ENCODE results near the gene C3orf70.

The C3orf70 gene

GRCh38 chr3:185052631-185053030 lies 100.2 kb downstream of the C3orf70 start:
- no peak for DNase-seq (ENCODE audit: low read depth in 4 of 4, low spot score in 1 of 4)

DNA sequence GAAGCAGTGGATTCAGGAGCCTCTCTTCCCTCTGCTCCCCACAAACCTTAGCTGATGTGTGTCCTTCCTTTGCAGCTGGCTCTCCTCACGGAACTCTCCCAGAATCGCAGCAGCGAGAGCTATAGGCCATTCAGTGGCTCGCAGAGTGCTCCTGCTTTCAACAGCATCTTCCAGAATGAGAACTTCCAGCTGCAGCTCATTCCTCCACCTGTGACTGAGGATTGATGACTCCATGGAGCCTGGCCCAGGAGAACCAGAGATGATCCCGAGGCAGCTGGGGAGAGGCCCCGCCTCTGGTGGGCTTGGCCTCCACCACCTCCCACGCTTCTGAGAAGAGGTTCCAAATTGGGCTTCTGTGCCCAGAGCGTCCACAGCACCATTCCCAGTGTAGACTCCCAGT lies 101.1 kb downstream of the C3orf70 start:
- no peak for DNase-seq (ENCODE audit: low read depth in 4 of 4, low spot score in 1 of 4)

GRCh38 chr3:185049710-185050109 lies 103.2 kb downstream of the C3orf70 start:
- no peak for DNase-seq (ENCODE audit: low read depth in 4 of 4, low spot score in 1 of 4)

DNA sequence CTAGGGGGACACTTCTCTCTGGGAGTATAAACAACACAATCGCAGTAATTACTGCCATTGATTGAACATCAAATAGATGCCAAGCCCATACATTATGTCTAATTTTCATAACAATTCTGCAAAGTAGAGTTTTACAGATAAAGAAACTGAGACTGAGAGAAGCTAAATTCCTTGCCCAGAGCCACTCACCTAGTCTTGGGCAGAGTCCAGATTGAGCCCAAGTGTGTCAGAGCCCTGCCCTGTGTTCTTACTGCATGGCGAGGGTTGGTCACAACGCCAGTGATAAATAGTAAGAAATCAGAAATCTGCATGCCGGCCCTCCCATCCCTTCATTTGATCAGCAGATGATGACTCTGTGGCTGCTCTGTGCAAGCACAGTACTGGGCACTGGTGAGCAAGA lies 106.3 kb downstream of the C3orf70 start:
- no peak for DNase-seq (ENCODE audit: low read depth in 4 of 4, low spot score in 1 of 4)

GRCh38 chr3:185046164-185046515 lies 106.7 kb downstream of the C3orf70 start:
- no peak for DNase-seq (ENCODE audit: low read depth in 4 of 4, low spot score in 1 of 4)

DNA sequence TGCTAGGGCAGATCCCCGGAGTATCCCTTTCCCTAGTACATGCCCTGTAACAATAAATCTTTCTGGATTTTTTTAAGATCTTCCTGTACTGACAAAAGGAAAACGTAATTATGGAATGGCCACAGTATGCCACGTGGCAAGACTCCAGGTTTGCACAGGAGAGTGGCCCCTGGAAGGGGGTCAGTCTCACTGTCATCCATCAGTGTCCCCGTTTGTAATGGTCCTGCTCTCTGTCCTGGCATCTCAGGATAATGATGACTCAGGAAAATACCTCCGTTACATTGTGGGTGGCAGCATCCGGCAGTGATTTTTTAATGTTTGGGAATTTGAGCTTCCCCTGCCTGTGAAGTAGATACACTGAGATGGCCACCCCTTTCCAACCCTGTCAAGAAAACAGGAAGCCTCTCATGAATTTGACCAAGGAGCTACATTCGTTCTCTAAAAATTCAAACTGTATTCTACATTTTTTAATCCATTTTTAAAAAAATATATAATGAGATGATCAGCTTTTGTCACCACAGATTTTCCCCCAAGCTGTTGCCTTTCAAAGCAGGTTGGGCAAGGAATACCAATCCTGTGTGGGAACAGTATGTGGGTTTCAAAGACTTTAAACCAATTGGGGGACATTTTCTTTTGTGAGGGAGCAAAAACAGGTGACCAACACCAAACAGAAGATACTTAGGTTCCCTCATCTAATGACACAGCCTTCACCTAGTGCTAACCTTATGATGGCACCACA lies 110.4 kb downstream of the C3orf70 start:
- DNase-seq (ENCODE audit: low read depth in 4 of 4, low spot score in 1 of 4) = no peak

- DNase-seq (ENCODE audit: low read depth in 4 of 4, low spot score in 1 of 4) = no peak
These were observed 111.3 kb downstream of the C3orf70 start for GRCh38 chr3:185041540-185041939.

- no peak for DNase-seq (ENCODE audit: low read depth in 4 of 4, low spot score in 1 of 4)
These were observed 112.4 kb downstream of the C3orf70 start for GRCh38 chr3:185040425-185040824.

DNA sequence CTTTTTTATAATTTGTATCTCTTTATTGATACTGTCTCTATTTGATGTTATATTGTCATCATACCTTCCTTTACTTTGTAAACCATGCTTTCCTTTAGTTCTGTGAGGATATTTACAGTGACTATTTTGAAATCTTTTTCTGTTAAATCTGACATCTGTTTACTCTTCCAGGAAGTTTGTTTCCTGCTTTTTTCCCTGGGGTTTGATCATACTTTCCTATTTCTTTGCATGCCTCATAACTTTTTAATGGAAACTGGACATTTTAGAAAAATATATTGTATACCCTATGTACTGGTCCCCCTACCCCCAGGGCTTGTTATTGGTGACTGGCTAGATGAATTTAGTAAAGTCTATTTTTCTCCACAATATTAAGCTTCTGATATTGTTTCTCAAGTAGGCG lies 115.1 kb downstream of the C3orf70 start:
- DNase-seq (ENCODE audit: low read depth in 4 of 4, low spot score in 1 of 4) = no peak

- no peak for DNase-seq (ENCODE audit: low read depth in 4 of 4, low spot score in 1 of 4)
These were observed 121.9 kb downstream of the C3orf70 start for GRCh38 chr3:185030951-185031350.

- DNase-seq (ENCODE audit: low read depth in 4 of 4, low spot score in 1 of 4) = no peak
These were observed 122.5 kb downstream of the C3orf70 start for GRCh38 chr3:185030399-185030798.

DNA sequence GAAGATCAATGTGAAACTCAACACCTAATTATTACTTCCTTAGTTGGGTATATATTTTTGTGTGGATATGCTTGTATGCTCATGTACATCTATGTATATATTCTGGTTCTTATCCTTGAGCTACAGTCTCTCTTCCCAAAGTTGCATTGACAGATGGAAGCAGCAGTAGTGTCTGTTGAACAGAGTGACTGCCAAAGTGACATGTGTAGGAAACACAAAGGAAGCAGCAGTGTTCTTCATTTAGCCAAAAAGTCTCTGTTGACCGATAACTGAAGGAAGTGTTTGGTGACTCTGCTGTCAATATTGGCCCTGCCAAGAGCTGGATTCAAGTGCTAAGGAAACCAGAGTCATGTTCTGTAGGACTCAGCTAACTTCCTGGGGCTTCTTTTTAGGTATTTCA lies 123.8 kb downstream of the C3orf70 start:
- no peak for DNase-seq (ENCODE audit: low read depth in 4 of 4, low spot score in 1 of 4)

- no peak for DNase-seq (ENCODE audit: low read depth in 4 of 4, low spot score in 1 of 4)
These were observed 124.7 kb downstream of the C3orf70 start for GRCh38 chr3:185028121-185028520.

Data from stimulated activated CD4-positive, alpha-beta T cell treated with anti-CD3 and anti-CD28 coated beads, Interleukin-1b, Interleukin-23, amount 100 ng/mL, for 24 hours (primary cell).